Smooth muscle cell (in vitro differentiated cells): Measurements from ENCODE around the gene LRG1. TPM values are rescaled to one million over a fixed set of nuclear protein-coding genes. Genes with fewer than 3 reads are reported as not detected.

Source experiments
- DNase-seq: peaks from one replicate; lab custom pipeline; 2025; ENCODE audit not compliant: unreplicated experiment; lab: John Stamatoyannopoulos, UW
- H2AFZ ChIP-seq: fragments of 200-600 bp; sonication (generic); 2 replicates; pipeline ENCODE4 v1.6.0; 2016; ENCODE audit warnings: antibody characterized with exemption, low read depth, mild to moderate bottlenecking
- H3F3A ChIP-seq: fragments of 200-600 bp; sonication (generic); 2 replicates; pipeline ENCODE4 v1.6.0; 2017; ENCODE audit warnings: antibody characterized with exemption, low read depth
- H3K27ac ChIP-seq: fragments of 200-600 bp; sonication (generic); 2 replicates; pipeline ENCODE4 v1.5.1; 2016; ENCODE audit warnings: low read depth, mild to moderate bottlenecking
- H3K27me3 ChIP-seq: fragments of 200-600 bp; sonication (generic); 2 replicates; pipeline ENCODE4 v1.6.1; 2016; ENCODE audit warnings: low read depth, mild to moderate bottlenecking
- H3K36me3 ChIP-seq: fragments of 200-600 bp; sonication (generic); 2 replicates; pipeline ENCODE4 v1.5.1; 2016; ENCODE audit warnings: low read depth
- H3K4me1 ChIP-seq: fragments of 200-600 bp; sonication (generic); 2 replicates; pipeline ENCODE4 v1.5.1; 2016; ENCODE audit warnings: low read depth
- H3K4me2 ChIP-seq: fragments of 200-600 bp; sonication (generic); 2 replicates; pipeline ENCODE4 v1.6.0; 2016; ENCODE audit warnings: mild to moderate bottlenecking
- H3K4me3 ChIP-seq: fragments of 200-600 bp; sonication (generic); 2 replicates; pipeline ENCODE4 v1.5.1; 2016; ENCODE audit warnings: mild to moderate bottlenecking
- H3K79me2 ChIP-seq: fragments of 200-600 bp; sonication (generic); 2 replicates; pipeline ENCODE4 v1.6.0; 2016; ENCODE audit warnings: low read depth, mild to moderate bottlenecking
- H3K9ac ChIP-seq: fragments of 200-600 bp; sonication (generic); 2 replicates; pipeline ENCODE4 v1.6.0; 2016; ENCODE audit warnings: low read depth
- H3K9me3 ChIP-seq: fragments of 200-600 bp; sonication (generic); replicated peaks from 2 replicates; pipeline ENCODE4 v1.5.1; 2016; ENCODE audit warnings: low read depth
- H4K20me1 ChIP-seq: fragments of 200-600 bp; sonication (generic); 2 replicates; pipeline ENCODE4 v1.6.0; 2016; ENCODE audit warnings: low read depth
- CTCF ChIP-seq: fragments of 200-600 bp; sonication (generic); IDR thresholded peaks from 2 replicates; pipeline ENCODE4 v1.5.1; 2017; ENCODE audit warnings: borderline replicate concordance, mild to moderate bottlenecking, antibody characterized with exemption; ENCODE audit not compliant: insufficient read depth, poor library complexity, severe bottlenecking
- WGBS: methylation state at CpG from one replicate; pipeline ENCODE4 v1.1.7; 2016; ENCODE audit warnings: low lambda C conversion rate; 5-methylcytosine and 5-hydroxymethylcytosine counted together
- polyA plus RNA-seq: library from polyadenylated mRNA; unstranded; fragments of >200 nt; fragmentation: Nextera tagmentation; extraction: Ambion mirVana; gene quantifications from 2 replicates; pipeline ENCODE4 v1.2.1, GENCODE V29; 2016
- total RNA-seq: library from RNA; depleted of rRNA; stranded (reverse); fragments of >200 nt; gene quantifications from 2 replicates; pipeline ENCODE4 v1.2.3, GENCODE V29; 2014

The LRG1 gene
- total and polyA plus RNA-seq, 2 experiments from 2014 or later, result not detected

GRCh38 chr19:4506449-4507149, 33.2 kb downstream of the LRG1 start:
- no peak overlapping the region for H3K9ac ChIP-seq

DNA sequence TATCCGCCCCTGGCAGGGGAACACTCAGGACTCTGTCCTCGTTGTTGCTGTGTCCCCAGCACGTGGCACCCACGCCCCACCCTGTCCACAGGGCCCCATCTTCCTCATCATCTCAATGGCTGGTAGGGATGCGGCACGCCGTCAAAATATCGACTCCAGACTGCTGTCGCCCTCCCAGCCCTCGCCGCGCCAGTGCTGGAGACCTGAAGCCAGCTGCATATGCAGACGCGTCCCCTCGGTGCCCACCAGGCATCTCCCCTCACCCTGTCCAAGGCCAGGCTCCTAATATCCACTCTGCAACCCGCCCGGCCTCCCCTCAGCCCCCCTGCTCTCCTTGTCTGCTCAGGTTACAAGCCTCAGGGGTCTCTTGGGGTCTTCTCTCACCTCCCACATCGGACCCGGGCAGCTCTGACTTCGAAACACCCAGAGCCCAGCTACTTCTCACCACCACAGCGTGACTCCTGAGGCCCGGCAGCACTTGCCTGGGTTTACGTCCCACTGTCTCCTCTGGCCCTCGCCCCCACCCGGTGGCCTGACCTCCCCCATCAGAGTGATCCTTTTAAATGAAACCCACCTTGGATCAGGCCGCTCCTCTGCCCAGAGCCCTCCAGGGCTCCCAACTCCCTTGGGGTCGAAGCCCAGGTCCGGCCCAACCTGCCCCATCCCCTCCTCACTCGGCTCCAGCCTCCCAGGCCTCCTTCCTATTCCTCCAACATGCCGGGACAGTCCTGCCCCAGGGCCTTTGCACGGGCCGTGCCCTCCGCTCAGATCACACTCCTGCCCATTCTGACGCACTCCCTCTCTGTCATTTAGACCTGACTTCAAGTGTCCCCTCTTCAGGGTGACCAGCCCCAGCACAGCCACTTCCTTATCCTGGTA, 34.0 kb downstream of the LRG1 start:
- H3K4me2 ChIP-seq, result no peak overlapping the region
- WGBS, result 98% methylated on average over 31 of the region's 34 CpGs

More at GRCh38 chr19:4506449-4507149, 33.2 kb downstream of the LRG1 start:
- Histone ChIP-seq H2AFZ (no peak overlapping the region), H3K4me2 (no peak overlapping the region), H3K4me1 (no peaks in the 10 kb centered on the region), H3K36me3 (no peaks in the 10 kb centered on the region), H3K79me2 (no peaks in the 10 kb centered on the region), H3K9me3 (no peaks in the 10 kb centered on the region), H3K27me3 (no peaks in the 10 kb centered on the region), H4K20me1 (no peaks in the 10 kb centered on the region), H3K4me3 (no peak overlapping the region), H3F3A (peaks cover 6% of the 10 kb centered on the region), H3K27ac (peak overlapping the region; percentile 33)
- no peak for TF ChIP-seq CTCF
- no peak for DNase-seq
- WGBS, result 84% methylated on average over 17 of the region's 17 CpGs

GRCh38 chr19:4504891-4505569, 34.8 kb downstream of the LRG1 start:
- Histone ChIP-seq H3K4me2 (no peak overlapping the region), H3K4me3 (no peak overlapping the region), H3K9ac (no peak overlapping the region), H3K27ac (no peak overlapping the region), H3K27me3 (no peaks in the 10 kb centered on the region), H3K4me1 (no peaks in the 10 kb centered on the region), H4K20me1 (no peaks in the 10 kb centered on the region), H3F3A (peaks cover 6% of the 10 kb centered on the region), H2AFZ (no peak overlapping the region), H3K36me3 (no peaks in the 10 kb centered on the region), H3K9me3 (no peaks in the 10 kb centered on the region), H3K79me2 (no peaks in the 10 kb centered on the region)
- no peak for TF ChIP-seq CTCF
- 90% methylated on average over 14 of the region's 15 CpGs for WGBS
- no peak for DNase-seq

More for the DNA sequence above, 34.0 kb downstream of the LRG1 start:
- no peak overlapping the region for H2AFZ ChIP-seq
- peak overlapping the region; percentile 33 for H3K27ac ChIP-seq
- no peak for TF ChIP-seq CTCF
- H3K79me2 ChIP-seq, result no peaks in the 10 kb centered on the region
- no peak for DNase-seq
- H3K9ac ChIP-seq, result no peak overlapping the region
- H3K27me3 ChIP-seq, result no peaks in the 10 kb centered on the region
- H3K9me3 ChIP-seq, result no peaks in the 10 kb centered on the region
- H3K4me1 ChIP-seq, result no peaks in the 10 kb centered on the region
- no peaks in the 10 kb centered on the region for H3K36me3 ChIP-seq
- H3K4me3 ChIP-seq, result no peak overlapping the region
- H3F3A ChIP-seq, result peaks cover 6% of the 10 kb centered on the region
- H4K20me1 ChIP-seq, result no peaks in the 10 kb centered on the region
